Uterus (tissue), 2 donors: ENCODE data around the gene SET.

Experiments
- POLR2A ChIP-seq, 2 donors: fragments of 450-650 bp; IDR thresholded peaks; one replicate each; pipeline ENCODE4 v1.6.1; 2016; ENCODE audit warnings: antibody characterized with exemption in 2 of 2, mild to moderate bottlenecking in 1 of 2, moderate library complexity in 1 of 2
- TF ChIP-seq, protein P1 (sequence below), 4 experiments: fragments of 200-600 bp in 2 of 4; fragments of 450-650 bp in 2 of 4; sonication (generic) in 2 of 4; IDR thresholded peaks; one replicate each; pipeline ENCODE4 v1.5.1; 2016 to 2019; ENCODE audit warnings: antibody characterized with exemption in 4 of 4, mild to moderate bottlenecking in 2 of 4, moderate library complexity in 1 of 4

DNA sequence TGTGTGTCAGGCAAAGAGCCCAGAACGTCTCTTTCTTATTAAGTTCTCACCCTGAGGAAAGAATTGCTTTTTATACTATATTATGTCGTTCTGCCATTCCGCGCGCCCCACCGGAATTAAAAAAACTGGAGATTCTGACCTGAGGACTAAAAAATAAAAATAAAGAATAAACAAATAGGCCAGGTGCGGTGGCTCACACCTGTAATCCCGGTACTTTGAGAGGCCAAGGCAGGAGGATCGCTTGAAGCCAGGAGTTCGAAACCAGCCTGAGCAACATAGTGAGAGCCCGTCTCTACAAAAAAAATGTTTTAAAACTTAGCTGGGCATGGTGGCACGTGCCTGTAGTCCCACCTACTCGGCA lies 31.7 kb upstream of the SET start:
- TF ChIP-seq, protein P1, sequence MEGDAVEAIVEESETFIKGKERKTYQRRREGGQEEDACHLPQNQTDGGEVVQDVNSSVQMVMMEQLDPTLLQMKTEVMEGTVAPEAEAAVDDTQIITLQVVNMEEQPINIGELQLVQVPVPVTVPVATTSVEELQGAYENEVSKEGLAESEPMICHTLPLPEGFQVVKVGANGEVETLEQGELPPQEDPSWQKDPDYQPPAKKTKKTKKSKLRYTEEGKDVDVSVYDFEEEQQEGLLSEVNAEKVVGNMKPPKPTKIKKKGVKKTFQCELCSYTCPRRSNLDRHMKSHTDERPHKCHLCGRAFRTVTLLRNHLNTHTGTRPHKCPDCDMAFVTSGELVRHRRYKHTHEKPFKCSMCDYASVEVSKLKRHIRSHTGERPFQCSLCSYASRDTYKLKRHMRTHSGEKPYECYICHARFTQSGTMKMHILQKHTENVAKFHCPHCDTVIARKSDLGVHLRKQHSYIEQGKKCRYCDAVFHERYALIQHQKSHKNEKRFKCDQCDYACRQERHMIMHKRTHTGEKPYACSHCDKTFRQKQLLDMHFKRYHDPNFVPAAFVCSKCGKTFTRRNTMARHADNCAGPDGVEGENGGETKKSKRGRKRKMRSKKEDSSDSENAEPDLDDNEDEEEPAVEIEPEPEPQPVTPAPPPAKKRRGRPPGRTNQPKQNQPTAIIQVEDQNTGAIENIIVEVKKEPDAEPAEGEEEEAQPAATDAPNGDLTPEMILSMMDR (IDR thresholded peaks at IDR 0.05) = no peak
- no peak for TF ChIP-seq POLR2A (IDR thresholded peaks at IDR 0.05)
